Neural cell (in vitro differentiated cells): ENCODE data around the gene NHSL2. TPM values are rescaled to one million over a fixed set of nuclear protein-coding genes. Genes with fewer than 3 reads are reported as not detected.

Experiments used
- H2AFZ ChIP-seq: fragments of 200-600, 300-800 bp; sonication (generic), shearing (Covaris generic); 2 replicates; pipeline ENCODE4 v1.6.0; 2014; ENCODE audit warnings: low read depth, mild to moderate bottlenecking, antibody characterized with exemption, low read length, moderate library complexity
- H3F3A ChIP-seq: fragments of 200-600 bp; shearing (Covaris generic); 2 replicates; pipeline ENCODE4 v1.6.1; 2016; ENCODE audit warnings: mild to moderate bottlenecking, moderate library complexity, mixed read lengths, antibody characterized with exemption, low read length; ENCODE audit not compliant: insufficient read depth, poor library complexity, severe bottlenecking
- H3K27ac ChIP-seq: fragments of 200-600, 300-800 bp; sonication (generic), shearing (Covaris generic); 2 replicates; pipeline ENCODE4 v1.5.1; 2014; ENCODE audit warnings: mild to moderate bottlenecking, low read length, moderate library complexity
- H3K27me3 ChIP-seq: fragments of 300-800, 200-600 bp; sonication (generic), shearing (Covaris generic); 2 replicates; pipeline ENCODE4 v1.6.0; 2014; ENCODE audit warnings: mild to moderate bottlenecking, low read depth, low read length, moderate library complexity; ENCODE audit not compliant: insufficient read depth
- H3K36me3 ChIP-seq: fragments of 300-800, 200-600 bp; sonication (generic), shearing (Covaris generic); 2 replicates; pipeline ENCODE4 v1.5.1; 2014; ENCODE audit warnings: mild to moderate bottlenecking, antibody characterized with exemption, low read length, moderate library complexity; ENCODE audit not compliant: insufficient read depth
- H3K4me2 ChIP-seq: fragments of 300-800, 200-600 bp; sonication (generic), shearing (Covaris generic); 2 replicates; pipeline ENCODE4 v1.6.0; 2014; ENCODE audit warnings: mild to moderate bottlenecking, low read length
- H3K4me3 ChIP-seq: fragments of 300-800, 200-600 bp; sonication (generic), shearing (Covaris generic); 2 replicates; pipeline ENCODE4 v1.5.1; 2014; ENCODE audit warnings: mild to moderate bottlenecking, low read length, moderate library complexity
- H3K79me2 ChIP-seq: fragments of 200-600 bp; shearing (Covaris generic); replicated peaks from 2 replicates; pipeline ENCODE4 v1.6.0; 2014; ENCODE audit warnings: mild to moderate bottlenecking, low read length, moderate library complexity; ENCODE audit not compliant: insufficient read depth
- H3K9ac ChIP-seq: fragments of 300-800, 200-600 bp; sonication (generic), shearing (Covaris generic); 2 replicates; pipeline ENCODE4 v1.6.1; 2016; ENCODE audit warnings: mild to moderate bottlenecking, low read length, mixed read lengths
- H3K9me2 ChIP-seq: fragments of 200-600 bp; shearing (Covaris generic); 2 replicates; pipeline ENCODE4 v1.6.1; 2016; ENCODE audit warnings: mild to moderate bottlenecking, low read length, mixed read lengths; ENCODE audit not compliant: insufficient read depth
- H3K9me3 ChIP-seq: fragments of 200-600, 300-800 bp; sonication (generic), shearing (Covaris generic); 2 replicates; pipeline ENCODE4 v1.6.1; 2016; ENCODE audit warnings: mild to moderate bottlenecking, mixed run types, low read length, moderate library complexity, mixed read lengths
- H4K20me1 ChIP-seq: fragments of 200-600 bp; shearing (Covaris generic); 2 replicates; pipeline ENCODE4 v1.6.1; 2016; ENCODE audit warnings: mild to moderate bottlenecking, mixed run types; ENCODE audit not compliant: insufficient read depth
- CTCF ChIP-seq: fragments of 450-650 bp; IDR thresholded peaks from 2 replicates; pipeline ENCODE4 v1.5.1; 2014; ENCODE audit warnings: antibody characterized with exemption, mild to moderate bottlenecking, moderate library complexity; ENCODE audit not compliant: poor library complexity, severe bottlenecking
- EP300 ChIP-seq: fragments of 450-650 bp; conservative IDR thresholded peaks from 2 replicates; pipeline ENCODE4 v1.6.1; 2014; ENCODE audit warnings: antibody characterized with exemption, mild to moderate bottlenecking, moderate library complexity; ENCODE audit not compliant: poor library complexity, severe bottlenecking
- EZH2 ChIP-seq: fragments of 200-600, 300-800 bp; shearing (Covaris generic), sonication (generic); IDR thresholded peaks from 2 replicates; pipeline ENCODE4 v1.6.1; 2014; ENCODE audit warnings: antibody characterized with exemption, low read length, borderline replicate concordance, mild to moderate bottlenecking; ENCODE audit not compliant: insufficient read depth, poor library complexity, severe bottlenecking
- MXI1 ChIP-seq: fragments of 450-650 bp; conservative IDR thresholded peaks from 2 replicates; pipeline ENCODE4 v1.6.1; 2014; ENCODE audit warnings: antibody characterized with exemption, mild to moderate bottlenecking; ENCODE audit not compliant: poor library complexity, severe bottlenecking
- POLR2AphosphoS5 ChIP-seq: IDR thresholded peaks from 2 replicates; pipeline ENCODE4 v1.6.1; 2012
- RAD21 ChIP-seq: fragments of 450-650 bp; conservative IDR thresholded peaks from 2 replicates; pipeline ENCODE4 v1.6.1; 2014; ENCODE audit warnings: antibody characterized with exemption, mild to moderate bottlenecking, moderate library complexity
- REST ChIP-seq: IDR thresholded peaks from 2 replicates; pipeline ENCODE4 v1.6.1; 2012; ENCODE audit warnings: borderline replicate concordance
- SMC3 ChIP-seq: fragments of 450-650 bp; conservative IDR thresholded peaks from 2 replicates; pipeline ENCODE4 v1.6.1; 2014; ENCODE audit warnings: antibody characterized with exemption, mild to moderate bottlenecking, moderate library complexity; ENCODE audit not compliant: poor library complexity
- TAF1 ChIP-seq: IDR thresholded peaks from 2 replicates; pipeline ENCODE4 v1.6.1; 2012; ENCODE audit warnings: low read depth
- polyA plus RNA-seq: library from polyadenylated mRNA; depleted of rRNA; stranded (reverse); fragments of >200 nt; gene quantifications from 2 replicates; pipeline ENCODE4 v1.2.3, GENCODE V29; 2014

NHSL2 gene
- polyA plus RNA-seq, 1 donor from 2014 or later = 0.87 TPM

GRCh38 chrX:72121383-72121782 is 210.7 kb downstream of the NHSL2 start:
- H3K9me3 ChIP-seq = no peaks in the 10 kb centered on the region
- no peak overlapping the region for H3K4me2 ChIP-seq
- no peak overlapping the region for H2AFZ ChIP-seq
- no peaks in the 10 kb centered on the region for H3K36me3 ChIP-seq
- no peaks in the 10 kb centered on the region for H3F3A ChIP-seq
- no peak overlapping the region for H3K9ac ChIP-seq
- no peak for TF ChIP-seq REST
- no peak for TF ChIP-seq MXI1
- TF ChIP-seq TAF1 = no peak
- no peak for TF ChIP-seq RAD21
- TF ChIP-seq SMC3 = no peak
- TF ChIP-seq POLR2AphosphoS5 = no peak
- no peaks in the 10 kb centered on the region for H3K9me2 ChIP-seq
- H4K20me1 ChIP-seq = no peaks in the 10 kb centered on the region
- no peak overlapping the region for H3K4me3 ChIP-seq
- no peaks in the 10 kb centered on the region for H3K27me3 ChIP-seq
- no peaks in the 10 kb centered on the region for H3K79me2 ChIP-seq
- no peak overlapping the region for H3K27ac ChIP-seq

GRCh38 chrX:72122621-72123337 is 212.1 kb downstream of the NHSL2 start:
- no peak overlapping the region for H2AFZ ChIP-seq
- H3K9me3 ChIP-seq = no peaks in the 10 kb centered on the region
- no peak overlapping the region for H3K4me3 ChIP-seq
- peak overlapping the region; percentile 36 for H3K9ac ChIP-seq
- H3K27ac ChIP-seq = peak overlapping the region; percentile 67
- H3K27me3 ChIP-seq = no peaks in the 10 kb centered on the region
- H3K79me2 ChIP-seq = no peaks in the 10 kb centered on the region
- no peaks in the 10 kb centered on the region for H3K9me2 ChIP-seq
- H4K20me1 ChIP-seq = no peaks in the 10 kb centered on the region
- no peaks in the 10 kb centered on the region for H3K36me3 ChIP-seq
- no peak overlapping the region for H3K4me2 ChIP-seq
- no peaks in the 10 kb centered on the region for H3F3A ChIP-seq
- TF ChIP-seq RAD21 = no peak
- no peak for TF ChIP-seq TAF1
- TF ChIP-seq REST = no peak
- TF ChIP-seq SMC3 = no peak
- no peak for TF ChIP-seq EZH2
- TF ChIP-seq CTCF = no peak
- TF ChIP-seq POLR2AphosphoS5 = no peak
- TF ChIP-seq EP300 = no peak
- TF ChIP-seq MXI1 = no peak
